WTC11 (cell line): ENCODE data around the gene F8A3. TPM values are rescaled to one million over a fixed set of nuclear protein-coding genes. Genes with fewer than 3 reads are reported as not detected.

Experiments
- ATAC-seq: fragments of 200-7000 bp; cut with Tn5 transposase; 2 replicates; pipeline ENCODE4 v1.10.0; 2021; ENCODE audit warnings: mild to moderate bottlenecking, moderate library complexity
- CTCF ChIA-PET: fragments of 300-600 bp; sonication (Branson Sonifier 250); formaldehyde crosslinking; loops from one replicate; lab custom pipeline; 2021; ENCODE audit warnings: antibody characterized with exemption; lab: Charles Lee
- POLR2A ChIA-PET: fragments of 350-600 bp; sonication (Branson Sonifier 250); formaldehyde crosslinking; loops from one replicate; lab custom pipeline; 2021; ENCODE audit warnings: antibody characterized with exemption; lab: Charles Lee
- DNase-seq: peaks from one replicate; pipeline ENCODE4 v3.0.0; 2021; ENCODE audit warnings: low spot score
- H3K27ac Mint-ChIP-seq: 2 replicates; pipeline ENCODE4 v1.8.0; 2021; ENCODE audit warnings: mixed read lengths
- H3K27me3 Mint-ChIP-seq: 2 replicates; pipeline ENCODE4 v1.8.0; 2021; ENCODE audit warnings: low read depth, mild to moderate bottlenecking, moderate library complexity, mixed read lengths
- H3K36me3 Mint-ChIP-seq: 2 replicates; pipeline ENCODE4 v1.8.0; 2021; ENCODE audit warnings: mixed read lengths
- H3K4me1 Mint-ChIP-seq: 2 replicates; pipeline ENCODE4 v1.8.0; 2022; ENCODE audit warnings: mixed read lengths
- H3K4me3 Mint-ChIP-seq: 2 replicates; pipeline ENCODE4 v1.8.0; 2021; ENCODE audit warnings: mild to moderate bottlenecking, moderate library complexity, mixed read lengths
- H3K9me3 Mint-ChIP-seq: 2 replicates; pipeline ENCODE4 v1.8.0; 2021; ENCODE audit warnings: mixed read lengths
- AFF4 ChIP-seq: sonication (generic); formaldehyde crosslinking; IDR thresholded peaks from 2 replicates; pipeline ENCODE4 v1.8.1; 2023; ENCODE audit warnings: mild to moderate bottlenecking, missing genetic modification reagents, borderline replicate concordance
- CBFB ChIP-seq: sonication (generic); formaldehyde crosslinking; IDR thresholded peaks from 2 replicates; pipeline ENCODE4 v1.8.1; 2022; ENCODE audit warnings: mild to moderate bottlenecking, low read depth, missing genetic modification reagents
- E2F4 ChIP-seq: sonication (generic); formaldehyde crosslinking; IDR thresholded peaks from 2 replicates; pipeline ENCODE4 v1.8.1; 2022; ENCODE audit warnings: low read depth, mild to moderate bottlenecking, moderate library complexity, missing genetic modification reagents, borderline replicate concordance
- E2F5 ChIP-seq: sonication (generic); formaldehyde crosslinking; IDR thresholded peaks from 2 replicates; pipeline ENCODE4 v1.8.1; 2022; ENCODE audit warnings: mild to moderate bottlenecking, moderate library complexity, missing genetic modification reagents
- EMX1 ChIP-seq: fragments of 250-450 bp; sonication (Bioruptor Pico); IDR thresholded peaks from 2 replicates; pipeline ENCODE4 v1.8.0; 2021; ENCODE audit warnings: mild to moderate bottlenecking
- ERG ChIP-seq: fragments of 250-450 bp; sonication (Bioruptor Pico); IDR thresholded peaks from 2 replicates; pipeline ENCODE4 v1.8.0; 2021; ENCODE audit warnings: mild to moderate bottlenecking
- HMGA2 ChIP-seq: fragments of 250-450 bp; sonication (Bioruptor Pico); IDR thresholded peaks from 2 replicates; pipeline ENCODE4 v1.4.0; 2021; ENCODE audit warnings: mild to moderate bottlenecking, moderate library complexity
- NR2C2 ChIP-seq: sonication (generic); formaldehyde crosslinking; IDR thresholded peaks from 2 replicates; pipeline ENCODE4 v1.8.0; 2022; ENCODE audit warnings: mild to moderate bottlenecking, missing genetic modification reagents
- STAT6 ChIP-seq: sonication (generic); formaldehyde crosslinking; conservative IDR thresholded peaks from 2 replicates; pipeline ENCODE4 v1.8.1; 2023; ENCODE audit warnings: mild to moderate bottlenecking, low read depth, missing genetic modification reagents, moderate library complexity
- TP53 ChIP-seq: sonication (generic); formaldehyde crosslinking; IDR thresholded peaks from 2 replicates; pipeline ENCODE4 v1.8.1; 2023; ENCODE audit warnings: mild to moderate bottlenecking, missing genetic modification reagents
- USF1 ChIP-seq: sonication (generic); formaldehyde crosslinking; IDR thresholded peaks from 2 replicates; pipeline ENCODE4 v1.8.0; 2022; ENCODE audit warnings: mild to moderate bottlenecking, missing genetic modification reagents
- ZNF138 ChIP-seq: sonication (generic); formaldehyde crosslinking; conservative IDR thresholded peaks from 2 replicates; pipeline ENCODE4 v1.8.1; 2022; ENCODE audit warnings: mild to moderate bottlenecking, moderate library complexity, missing genetic modification reagents
- ZNF423 ChIP-seq: fragments of 250-450 bp; sonication (Bioruptor Pico); IDR thresholded peaks from 2 replicates; pipeline ENCODE4 v2.1.2; 2022; ENCODE audit warnings: mild to moderate bottlenecking, moderate library complexity
- total RNA-seq: library from RNA; stranded (reverse); gene quantifications from 3 replicates; pipeline ENCODE4 v1.2.3, GENCODE V29; 2021

Gene F8A3
- total RNA-seq, 1 experiment from 2014 or later = 7.4 TPM

GRCh38 chrX:155441097-155441496, 17.3 kb downstream of the F8A3 start:
- Mint-ChIP-seq H3K27ac (no peak overlapping the region), H3K36me3 (peaks cover 39% of the 10 kb centered on the region), H3K4me1 (no peaks in the 10 kb centered on the region), H3K9me3 (peaks cover 67% of the 10 kb centered on the region), H3K27me3 (no peaks in the 10 kb centered on the region), H3K4me3 (no peak overlapping the region)
- no peak for ATAC-seq
- DNase-seq = no peak
- CTCF ChIA-PET = no interaction called here
- TF ChIP-seq ERG (no peak), EMX1 (CRISPR knock-in tag) (no peak), CBFB (CRISPR knock-in tag) (no peak), E2F5 (CRISPR knock-in tag) (no peak)
- POLR2A ChIA-PET = no interaction called here

- Mint-ChIP-seq H3K4me1 (no peaks in the 10 kb centered on the region), H3K27me3 (no peaks in the 10 kb centered on the region), H3K9me3 (peaks cover 22% of the 10 kb centered on the region), H3K27ac (no peak overlapping the region), H3K36me3 (peaks cover 13% of the 10 kb centered on the region), H3K4me3 (no peak overlapping the region)
- DNase-seq (no peak), ATAC-seq (no peak)
- ChIA-PET POLR2A (no interaction called here), CTCF (no interaction called here)
- TF ChIP-seq TP53 (CRISPR knock-in tag) = no peak
These were observed 22.7 kb downstream of the F8A3 start for GRCh38 chrX:155435744-155436112.

- Mint-ChIP-seq H3K4me3 (no peak overlapping the region), H3K27ac (no peak overlapping the region), H3K4me1 (no peaks in the 10 kb centered on the region), H3K27me3 (peaks cover 2% of the 10 kb centered on the region; the same call in 1 of the 2 replicates), H3K9me3 (peaks cover 19% of the 10 kb centered on the region), H3K36me3 (peaks cover 7% of the 10 kb centered on the region)
- ChIA-PET CTCF (no interaction called here), POLR2A (no interaction called here)
- no peak for TF ChIP-seq USF1 (CRISPR knock-in tag)
- TF ChIP-seq HMGA2 (CRISPR knock-in tag) = no peak
- no peak for TF ChIP-seq AFF4 (CRISPR knock-in tag)
- no peak for TF ChIP-seq ZNF423 (CRISPR knock-in tag)
- TF ChIP-seq STAT6 (CRISPR knock-in tag) = no peak
- no peak for TF ChIP-seq ZNF138 (CRISPR knock-in tag)
- TF ChIP-seq NR2C2 = no peak
- TF ChIP-seq E2F4 (CRISPR knock-in tag) = no peak
- no peak for DNase-seq
- ATAC-seq = no peak
These were observed 23.3 kb downstream of the F8A3 start for GRCh38 chrX:155434906-155435743.
